ENCODE measurements around the gene PPIA.
A peak's percentile ranks its signal among the peaks of the same experiment; 100 is the strongest.

PPIA gene

GRCh38 chr7:44846816-44847508 is 50.5 kb downstream of the PPIA start:
- Histone ChIP-seq H3K4me3 (peak overlapping the region; percentile 67 to 85 (median 76)), H3K36me3 (peaks cover 0 to 27% (median 22%) of the 10 kb centered on the region in 11 experiments; a peak in 19 of 22 replicates), H3K27me3 (no peaks in the 10 kb centered on the region), H3K9ac (peak overlapping the region; percentile 87 to 97 (median 93)), H3K27ac (peak overlapping the region; percentile 72 to 99 (median 94)), H3K4me2 (peak overlapping the region; percentile 75 to 95 (median 84)), H3K9me3 (replicated peaks in 1 of 11) (no peaks in the 10 kb centered on the region), H3K4me1 (peaks cover 26 to 45% (median 37%) of the 10 kb centered on the region in 10 experiments), H4K20me1 (peaks cover 14 to 58% (median 55%) of the 10 kb centered on the region in 11 experiments; a peak in 19 of 22 replicates)
- no peak for TF ChIP-seq Cebpa-rat (IDR thresholded peaks at IDR 0.05)

GRCh38 chr7:44847509-44847919 is 51.0 kb downstream of the PPIA start:
- Histone ChIP-seq H3K4me2 (peak overlapping the region; percentile 75 to 95 (median 84)), H3K36me3 (peaks cover 0 to 22% (median 16%) of the 10 kb centered on the region in 11 experiments; a peak in 19 of 22 replicates), H4K20me1 (peaks cover 14 to 52% (median 49%) of the 10 kb centered on the region in 11 experiments; a peak in 19 of 22 replicates), H3K9ac (peak overlapping the region; percentile 87 to 97 (median 93)), H3K27me3 (no peaks in the 10 kb centered on the region), H3K4me1 (peaks cover 26 to 42% (median 38%) of the 10 kb centered on the region in 10 experiments), H3K9me3 (replicated peaks in 1 of 11) (no peaks in the 10 kb centered on the region), H3K4me3 (peak overlapping the region; percentile 67 to 85 (median 76)), H3K27ac (peak overlapping the region; percentile 72 to 99 (median 94))
- TF ChIP-seq Cebpa-rat (IDR thresholded peaks at IDR 0.05) = peak in 6 of 11 experiments; percentile 38 to 73 (median 46); a peak in 6 of 22 replicates

GRCh38 chr7:44847920-44848634 is 51.6 kb downstream of the PPIA start, which contains the start of gene H2AZ2:
H2AZ2 (minus strand) TSS chr7:44848087; CDS start chr7:44847971, 116 bp downstream.
- Histone ChIP-seq H3K27ac (peak within 1 kb of the TSS; percentile 72 to 99 (median 94)), H3K4me2 (peak within 1 kb of the TSS; percentile 82 to 95 (median 85))

DNA sequence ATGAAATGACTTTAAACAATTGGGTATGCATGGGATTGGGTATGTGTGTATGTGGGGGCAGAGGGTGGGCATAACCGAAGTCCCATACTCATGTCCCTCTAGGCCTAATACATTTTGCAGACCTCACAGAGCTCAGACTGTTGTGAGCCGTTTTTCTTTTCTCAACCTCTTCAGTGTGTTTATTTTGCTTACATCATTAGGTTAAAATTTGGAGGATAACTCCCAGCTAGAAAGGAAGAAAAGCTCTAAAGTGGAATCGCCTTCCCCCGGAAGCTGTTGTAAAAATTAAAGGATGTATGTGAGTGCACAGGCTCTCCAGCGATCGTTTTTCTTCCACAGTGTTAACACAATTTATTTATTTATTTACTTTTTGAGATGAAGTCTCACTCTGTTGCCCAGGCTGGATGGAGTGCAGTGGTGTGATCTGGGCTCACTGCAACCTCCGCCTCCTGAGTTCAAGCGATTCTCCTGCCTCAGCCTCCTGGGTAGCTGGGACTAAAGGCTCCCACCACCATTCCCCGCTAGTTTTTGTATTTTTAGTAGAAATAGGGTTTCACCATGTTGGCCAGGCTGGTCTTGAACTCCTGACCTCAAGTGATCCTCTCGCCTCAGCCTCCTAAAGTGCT is 52.9 kb downstream of the PPIA start:
- no peak for TF ChIP-seq Cebpa-rat (IDR thresholded peaks at IDR 0.05)
- peak overlapping the region in 10 of 11 experiments; percentile 79 to 99 (median 94); a peak in 17 of 22 replicates for H3K27ac ChIP-seq
- H3K9ac ChIP-seq = peak overlapping the region; percentile 81 to 97 (median 93); a peak in 21 of 22 replicates
- H3K4me1 ChIP-seq = peaks cover 23 to 43% (median 35%) of the 10 kb centered on the region in 10 experiments
- H3K4me2 ChIP-seq = peak overlapping the region; percentile 67 to 90 (median 83)
- H3K9me3 ChIP-seq (replicated peaks in 1 of 11) = no peaks in the 10 kb centered on the region
- H3K4me3 ChIP-seq = peak overlapping the region; percentile 66 to 85 (median 73); a peak in 18 of 20 replicates
- no peaks in the 10 kb centered on the region for H3K27me3 ChIP-seq
- H4K20me1 ChIP-seq = peaks cover 12 to 34% (median 31%) of the 10 kb centered on the region in 11 experiments; a peak in 19 of 22 replicates
- peaks cover 0 to 3% (median 2%) of the 10 kb centered on the region in 11 experiments; a peak in 5 of 22 replicates for H3K36me3 ChIP-seq

More at GRCh38 chr7:44847920-44848634, 51.6 kb downstream of the PPIA start, which contains the start of gene H2AZ2:
- Histone ChIP-seq H3K9me3 (replicated peaks in 1 of 11) (no peaks in the 10 kb centered on the region), H3K27me3 (no peaks in the 10 kb centered on the region), H3K36me3 (peaks cover 0 to 16% (median 11%) of the 10 kb centered on the region in 11 experiments; a peak in 15 of 22 replicates), H4K20me1 (peaks cover 14 to 47% (median 44%) of the 10 kb centered on the region in 11 experiments; a peak in 19 of 22 replicates), H3K4me1 (peaks cover 26 to 42% (median 37%) of the 10 kb centered on the region in 10 experiments), H3K4me3 (peak within 1 kb of the TSS; percentile 67 to 85 (median 76)), H3K9ac (peak within 1 kb of the TSS; percentile 87 to 97 (median 93))
- TF ChIP-seq Cebpa-rat (IDR thresholded peaks at IDR 0.05) = peak in 2 of 11 experiments; percentile 16 to 32; a peak in 2 of 22 replicates

DNA sequence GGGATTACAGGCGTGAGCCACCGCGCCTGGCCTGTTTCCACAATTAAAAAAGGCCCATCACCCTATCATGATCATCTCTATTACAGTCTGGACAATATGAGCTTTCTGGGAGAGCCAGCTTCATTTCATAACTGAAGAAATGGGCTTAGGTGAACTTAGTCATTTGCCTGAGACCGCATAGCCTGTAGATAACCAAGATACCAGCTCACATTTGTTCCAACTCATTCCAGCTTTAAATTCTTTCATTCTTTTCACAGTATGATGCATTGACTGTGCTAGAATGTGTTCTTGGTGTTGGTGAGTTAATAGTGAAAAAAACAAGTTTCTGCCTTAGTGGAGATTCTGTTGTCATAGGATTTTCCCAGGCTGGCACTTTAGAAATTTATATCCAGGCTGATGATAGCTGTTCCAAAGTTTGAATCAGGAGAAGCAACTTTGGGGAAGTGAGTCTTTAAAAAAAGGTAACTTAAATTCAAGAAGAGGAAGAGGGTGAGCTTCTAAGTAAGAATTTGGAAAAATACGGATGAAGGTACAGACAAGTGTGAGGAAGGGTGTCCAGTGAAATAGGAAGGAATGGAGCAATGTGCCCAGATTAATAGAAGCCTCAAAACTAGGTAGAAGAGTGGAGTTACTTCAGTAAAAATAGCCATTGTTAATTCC is 53.5 kb downstream of the PPIA start:
- Histone ChIP-seq H3K9ac (peak overlapping the region in 2 of 11 experiments; percentile 92 to 97; a peak in 1 of 22 replicates), H3K4me2 (peak overlapping the region in 9 of 11 experiments; percentile 8 to 90 (median 81); a peak in 8 of 22 replicates), H3K9me3 (replicated peaks in 1 of 11) (no peaks in the 10 kb centered on the region), H4K20me1 (peaks cover 5 to 27% (median 24%) of the 10 kb centered on the region in 11 experiments; a peak in 17 of 22 replicates), H3K4me1 (peaks cover 17 to 43% (median 28%) of the 10 kb centered on the region in 10 experiments), H3K4me3 (no peak overlapping the region), H3K27ac (no peak overlapping the region; a peak in 1 of 22 replicates), H3K27me3 (no peaks in the 10 kb centered on the region), H3K36me3 (no peaks in the 10 kb centered on the region)
- TF ChIP-seq Cebpa-rat (IDR thresholded peaks at IDR 0.05) = no peak

GRCh38 chr7:44852590-44852989 is 56.1 kb downstream of the PPIA start:
- peak overlapping the region in 2 of 11 experiments; percentile 43 to 57; a peak in 3 of 22 replicates for H3K4me2 ChIP-seq
- no peaks in the 10 kb centered on the region for H3K27me3 ChIP-seq
- no peak for TF ChIP-seq Cebpa-rat (IDR thresholded peaks at IDR 0.05)
- H3K36me3 ChIP-seq = no peaks in the 10 kb centered on the region
- peaks cover 0 to 2% (median 0%) of the 10 kb centered on the region in 11 experiments; a peak in 5 of 22 replicates for H4K20me1 ChIP-seq
- no peak overlapping the region for H3K4me3 ChIP-seq
- H3K27ac ChIP-seq = no peak overlapping the region
- H3K9ac ChIP-seq = no peak overlapping the region
- H3K9me3 ChIP-seq (replicated peaks in 1 of 11) = no peaks in the 10 kb centered on the region
- peaks cover 11 to 37% (median 14%) of the 10 kb centered on the region in 10 experiments for H3K4me1 ChIP-seq
